K562 (cell line): ENCODE data around the gene MLLT3. TPM values are rescaled to one million over a fixed set of nuclear protein-coding genes. Genes with fewer than 3 reads are reported as not detected.

Experiments
- ARID2 ChIP-seq: fragments of 450-650 bp; IDR thresholded peaks from 2 replicates; pipeline ENCODE4 v1.6.1; 2017; ENCODE audit warnings: antibody characterized with exemption, mild to moderate bottlenecking
- CBFA2T2 ChIP-seq: fragments of 450-650 bp; conservative IDR thresholded peaks from 2 replicates; pipeline ENCODE4 v1.6.1; 2017; ENCODE audit warnings: mild to moderate bottlenecking
- CBX8 ChIP-seq: fragments of 200-600 bp; sonication (generic); IDR thresholded peaks from 2 replicates; pipeline ENCODE4 v1.6.1; 2012; ENCODE audit warnings: borderline replicate concordance, mixed run types, low read depth, mild to moderate bottlenecking, moderate library complexity, mixed read lengths, low read length, control low read depth, inconsistent platforms; ENCODE audit not compliant: poor library complexity, severe bottlenecking; ENCODE audit errors: extremely low read depth
- HCFC1 ChIP-seq: IDR thresholded peaks from 2 replicates; pipeline ENCODE4 v1.6.1; 2012; ENCODE audit warnings: low read depth, low read length, improper control_type of control experiment
- U2AF1 ChIP-seq: fragments of 200-400 bp; formaldehyde crosslinking; optimal IDR thresholded peaks from 2 replicates; pipeline ENCODE3; 2017; ENCODE audit warnings: mild to moderate bottlenecking, low read depth, low read length, moderate library complexity
- ZNF584 ChIP-seq: fragments of 200-800 bp; sonication (Bioruptor generic); IDR thresholded peaks from 2 replicates; pipeline ENCODE4 v1.6.1; 2016; ENCODE audit warnings: low read depth, mild to moderate bottlenecking, missing genetic modification characterization, missing compliant biosample characterization
- polyA plus RNA-seq, 8 experiments: library from polyadenylated mRNA; depleted of rRNA in 4 of 8; stranded (reverse) in 5 of 8; unstranded in 3 of 8; fragments of >200 nt; fragmentation: Nextera tagmentation in 2 of 8; fragmentation: Illumina TruSeq in 1 of 8; extraction: Ambion mirVana in 2 of 8; extraction: Trizol in 1 of 8; gene quantifications; 2 replicates each; pipeline versions ENCODE4 v1.2.1 to v1.2.3, GENCODE V29; 2011 to 2014; ENCODE audit warnings: inconsistent platforms in 1 of 8, missing spikeins in 1 of 8
- total RNA-seq, 7 experiments: library from RNA; depleted of rRNA in 6 of 7; stranded (reverse); fragments of >200 nt in 6 of 7; fragmentation: Illumina TruSeq in 2 of 7; extraction: Trizol in 2 of 7; gene quantifications; 2 replicates each; pipeline versions ENCODE4 v1.2.1 to v1.2.3, GENCODE V29; 2011 to 2021; ENCODE audit warnings: low replicate concordance in 1 of 7
- TF ChIP-seq, protein P1 (sequence below), 2 experiments: fragments of 450-650 bp; IDR thresholded peaks; 2 replicates each; pipeline ENCODE4 v1.6.1; 2016; ENCODE audit warnings: mild to moderate bottlenecking in 2 of 2, borderline replicate concordance in 1 of 2, low read depth in 1 of 2, moderate library complexity in 1 of 2
- TF ChIP-seq, protein P2 (sequence below): sonication (generic); formaldehyde crosslinking; IDR thresholded peaks from 2 replicates; pipeline ENCODE4 v1.8.1; 2022; ENCODE audit warnings: missing genetic modification reagents
- TF ChIP-seq, protein P3 (sequence below): fragments of 450-650 bp; formaldehyde crosslinking; IDR thresholded peaks from 2 replicates; pipeline ENCODE4 v1.4.0; 2020; ENCODE audit warnings: mild to moderate bottlenecking
- TF ChIP-seq, protein P4 (sequence below): fragments of 450-650 bp; IDR thresholded peaks from 2 replicates; pipeline ENCODE4 v1.6.1; 2016; ENCODE audit warnings: borderline replicate concordance

Gene MLLT3
- total and polyA plus RNA-seq, 9 of the 15 experiments (the other 6 are each of a cell fraction or from before 2014, with no cell fraction given), result 0.07 to 0.42 (median 0.22) TPM; not detected in 4

DNA sequence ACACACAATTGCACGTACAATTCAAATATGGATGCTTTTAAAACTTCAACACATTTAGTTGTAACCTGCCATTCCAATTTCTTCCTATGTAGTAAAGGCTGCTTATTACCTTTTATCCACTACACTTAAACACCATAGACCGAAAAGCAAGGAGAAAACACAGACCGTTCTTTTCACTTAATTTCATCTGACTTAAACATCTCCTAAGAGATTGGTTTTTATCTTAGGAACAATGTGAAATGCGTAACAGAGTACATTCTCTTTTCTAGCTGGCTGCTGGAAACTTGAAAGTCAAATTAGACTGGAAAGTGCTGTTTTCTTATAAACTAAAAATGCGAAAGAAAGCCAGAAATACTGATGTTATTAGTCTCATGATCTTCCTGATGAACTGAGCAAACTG, 241.8 kb downstream of the MLLT3 start (continued):
- TF ChIP-seq, protein P1, sequence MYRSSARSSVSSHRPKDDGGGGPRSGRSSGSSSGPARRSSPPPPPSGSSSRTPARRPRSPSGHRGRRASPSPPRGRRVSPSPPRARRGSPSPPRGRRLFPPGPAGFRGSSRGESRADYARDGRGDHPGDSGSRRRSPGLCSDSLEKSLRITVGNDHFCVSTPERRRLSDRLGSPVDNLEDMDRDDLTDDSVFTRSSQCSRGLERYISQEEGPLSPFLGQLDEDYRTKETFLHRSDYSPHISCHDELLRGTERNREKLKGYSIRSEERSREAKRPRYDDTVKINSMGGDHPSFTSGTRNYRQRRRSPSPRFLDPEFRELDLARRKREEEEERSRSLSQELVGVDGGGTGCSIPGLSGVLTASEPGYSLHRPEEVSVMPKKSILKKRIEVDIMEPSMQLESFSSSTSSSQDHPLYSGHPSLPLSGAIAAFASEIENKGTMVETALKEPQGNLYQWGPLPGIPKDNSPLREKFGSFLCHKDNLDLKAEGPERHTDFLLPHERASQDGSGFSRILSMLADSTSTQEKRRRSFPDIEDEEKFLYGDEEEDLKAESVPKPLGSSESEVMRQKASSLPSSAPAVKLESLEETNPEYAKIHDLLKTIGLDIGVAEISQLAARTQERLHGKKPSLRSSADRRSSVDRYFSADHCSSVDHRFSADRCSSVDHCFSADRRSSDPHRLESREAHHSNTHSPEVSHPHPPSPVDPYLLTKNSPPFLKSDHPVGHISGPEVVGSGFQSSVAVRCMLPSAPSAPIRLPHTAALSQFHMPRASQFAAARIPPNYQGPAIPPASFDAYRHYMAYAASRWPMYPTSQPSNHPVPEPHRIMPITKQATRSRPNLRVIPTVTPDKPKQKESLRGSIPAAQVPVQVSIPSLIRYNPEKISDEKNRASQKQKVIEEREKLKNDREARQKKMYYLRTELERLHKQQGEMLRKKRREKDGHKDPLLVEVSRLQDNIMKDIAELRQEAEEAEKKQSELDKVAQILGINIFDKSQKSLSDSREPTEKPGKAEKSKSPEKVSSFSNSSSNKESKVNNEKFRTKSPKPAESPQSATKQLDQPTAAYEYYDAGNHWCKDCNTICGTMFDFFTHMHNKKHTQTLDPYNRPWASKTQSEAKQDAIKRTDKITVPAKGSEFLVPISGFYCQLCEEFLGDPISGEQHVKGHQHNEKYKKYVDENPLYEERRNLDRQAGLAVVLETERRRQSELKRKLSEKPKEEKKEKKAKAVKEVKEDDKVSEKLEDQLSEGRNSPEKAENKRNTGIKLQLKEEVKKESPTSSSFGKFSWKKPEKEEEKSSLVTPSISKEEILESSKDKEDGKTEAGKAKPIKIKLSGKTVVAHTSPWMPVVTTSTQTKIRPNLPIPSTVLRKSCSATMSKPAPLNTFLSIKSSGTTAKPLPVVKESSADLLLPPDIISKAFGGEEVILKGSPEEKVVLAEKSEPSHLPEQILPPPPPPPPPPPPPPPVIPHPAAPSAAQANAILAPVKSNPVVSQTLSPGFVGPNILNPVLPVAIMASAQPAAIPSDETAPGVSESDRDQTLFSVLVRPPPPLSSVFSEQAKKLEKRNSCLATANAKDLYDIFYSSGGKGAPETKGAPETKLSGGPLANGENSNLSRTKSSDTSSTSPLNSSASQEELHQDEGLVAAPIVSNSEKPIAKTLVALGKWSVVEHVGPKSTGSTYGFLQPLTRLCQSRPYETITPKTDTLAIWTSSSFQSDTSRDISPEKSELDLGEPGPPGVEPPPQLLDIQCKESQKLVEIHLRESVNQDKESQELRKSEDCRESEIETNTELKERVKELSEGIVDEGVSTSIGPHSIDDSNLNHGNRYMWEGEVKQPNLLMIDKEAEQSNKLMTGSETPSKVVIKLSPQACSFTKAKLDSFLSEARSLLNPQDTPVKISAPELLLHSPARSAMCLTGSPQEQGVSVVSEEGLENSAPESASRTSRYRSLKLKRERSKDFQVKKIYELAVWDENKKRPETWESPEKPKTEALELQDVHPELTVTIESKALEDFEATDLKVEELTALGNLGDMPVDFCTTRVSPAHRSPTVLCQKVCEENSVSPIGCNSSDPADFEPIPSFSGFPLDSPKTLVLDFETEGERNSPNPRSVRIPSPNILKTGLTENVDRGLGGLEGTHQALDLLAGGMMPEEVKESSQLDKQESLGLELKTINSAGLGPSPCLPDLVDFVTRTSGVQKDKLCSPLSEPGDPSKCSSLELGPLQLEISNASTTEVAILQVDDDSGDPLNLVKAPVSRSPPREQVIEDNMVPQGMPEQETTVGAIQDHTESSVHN (IDR thresholded peaks at IDR 0.05; ENCODE audit: borderline replicate concordance in 1 of 2, low read depth in 1 of 2), result no peak
- TF ChIP-seq, protein P2, sequence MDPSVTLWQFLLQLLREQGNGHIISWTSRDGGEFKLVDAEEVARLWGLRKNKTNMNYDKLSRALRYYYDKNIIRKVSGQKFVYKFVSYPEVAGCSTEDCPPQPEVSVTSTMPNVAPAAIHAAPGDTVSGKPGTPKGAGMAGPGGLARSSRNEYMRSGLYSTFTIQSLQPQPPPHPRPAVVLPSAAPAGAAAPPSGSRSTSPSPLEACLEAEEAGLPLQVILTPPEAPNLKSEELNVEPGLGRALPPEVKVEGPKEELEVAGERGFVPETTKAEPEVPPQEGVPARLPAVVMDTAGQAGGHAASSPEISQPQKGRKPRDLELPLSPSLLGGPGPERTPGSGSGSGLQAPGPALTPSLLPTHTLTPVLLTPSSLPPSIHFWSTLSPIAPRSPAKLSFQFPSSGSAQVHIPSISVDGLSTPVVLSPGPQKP (CRISPR knock-in tag), result no peak
- TF ChIP-seq U2AF1 (no peak), ARID2 (no peak), CBFA2T2 (no peak), ZNF584 (no peak), HCFC1 (no peak), CBX8 (no peak)
- TF ChIP-seq, protein P3, sequence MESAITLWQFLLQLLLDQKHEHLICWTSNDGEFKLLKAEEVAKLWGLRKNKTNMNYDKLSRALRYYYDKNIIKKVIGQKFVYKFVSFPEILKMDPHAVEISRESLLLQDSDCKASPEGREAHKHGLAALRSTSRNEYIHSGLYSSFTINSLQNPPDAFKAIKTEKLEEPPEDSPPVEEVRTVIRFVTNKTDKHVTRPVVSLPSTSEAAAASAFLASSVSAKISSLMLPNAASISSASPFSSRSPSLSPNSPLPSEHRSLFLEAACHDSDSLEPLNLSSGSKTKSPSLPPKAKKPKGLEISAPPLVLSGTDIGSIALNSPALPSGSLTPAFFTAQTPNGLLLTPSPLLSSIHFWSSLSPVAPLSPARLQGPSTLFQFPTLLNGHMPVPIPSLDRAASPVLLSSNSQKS (CRISPR knock-in tag), result no peak
- TF ChIP-seq, protein P4, sequence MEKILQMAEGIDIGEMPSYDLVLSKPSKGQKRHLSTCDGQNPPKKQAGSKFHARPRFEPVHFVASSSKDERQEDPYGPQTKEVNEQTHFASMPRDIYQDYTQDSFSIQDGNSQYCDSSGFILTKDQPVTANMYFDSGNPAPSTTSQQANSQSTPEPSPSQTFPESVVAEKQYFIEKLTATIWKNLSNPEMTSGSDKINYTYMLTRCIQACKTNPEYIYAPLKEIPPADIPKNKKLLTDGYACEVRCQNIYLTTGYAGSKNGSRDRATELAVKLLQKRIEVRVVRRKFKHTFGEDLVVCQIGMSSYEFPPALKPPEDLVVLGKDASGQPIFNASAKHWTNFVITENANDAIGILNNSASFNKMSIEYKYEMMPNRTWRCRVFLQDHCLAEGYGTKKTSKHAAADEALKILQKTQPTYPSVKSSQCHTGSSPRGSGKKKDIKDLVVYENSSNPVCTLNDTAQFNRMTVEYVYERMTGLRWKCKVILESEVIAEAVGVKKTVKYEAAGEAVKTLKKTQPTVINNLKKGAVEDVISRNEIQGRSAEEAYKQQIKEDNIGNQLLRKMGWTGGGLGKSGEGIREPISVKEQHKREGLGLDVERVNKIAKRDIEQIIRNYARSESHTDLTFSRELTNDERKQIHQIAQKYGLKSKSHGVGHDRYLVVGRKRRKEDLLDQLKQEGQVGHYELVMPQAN, result no peak
